Ascending aorta (tissue), 2 donors: Measurements from ENCODE around the gene CLEC4G. TPM values are rescaled to one million over a fixed set of nuclear protein-coding genes. Genes with fewer than 3 reads are reported as not detected.

Experiments used
- DNase-seq, 2 donors: peaks; one replicate each; pipeline ENCODE4 v3.0.0-alpha.2; 2019; ENCODE audit warnings: low spot score in 2 of 2
- H3K27ac ChIP-seq, 2 donors: fragments of 200-600 bp; sonication (generic); one replicate each; pipeline ENCODE4 v1.5.1; 2016 to 2017; ENCODE audit warnings: mild to moderate bottlenecking in 1 of 2
- H3K27me3 ChIP-seq: fragments of 200-600 bp; sonication (generic); one replicate; pipeline ENCODE4 v1.5.1; 2017
- H3K36me3 ChIP-seq, 2 donors: fragments of 200-600 bp; sonication (generic); one replicate each; pipeline ENCODE4 v1.5.1; 2016
- H3K4me1 ChIP-seq, 2 donors: fragments of 200-600 bp; sonication (generic); one replicate each; pipeline ENCODE4 v1.5.1; 2016 to 2017; ENCODE audit warnings: mild to moderate bottlenecking in 1 of 2
- H3K4me3 ChIP-seq, 2 donors: fragments of 200-600 bp; sonication (generic); one replicate each; pipeline ENCODE4 v1.5.1; 2016 to 2017; ENCODE audit warnings: mild to moderate bottlenecking in 1 of 2
- H3K9me3 ChIP-seq, 2 donors: fragments of 200-600 bp; sonication (generic); one replicate each; pipeline ENCODE4 v1.5.1; 2016
- intact Hi-C: fragments of 100-400 bp; cut with DNase I; formaldehyde crosslinking; loops from one replicate; pipeline ENCODE4 v1.15.1; 2023
- total RNA-seq: library from RNA; depleted of rRNA; stranded (reverse); fragments of >200 nt; gene quantifications from one replicate; pipeline ENCODE4 v1.1.0, GENCODE V29; 2016
- TF ChIP-seq, protein P1 (sequence below), 3 experiments: fragments of 200-600 bp in 2 of 3; fragments of 450-650 bp in 1 of 3; sonication (generic) in 2 of 3; IDR thresholded peaks; one replicate each; pipeline ENCODE4 v1.5.1; 2016 to 2019; ENCODE audit warnings: antibody characterized with exemption in 3 of 3, mild to moderate bottlenecking in 1 of 3, moderate library complexity in 1 of 3

Gene CLEC4G
- total RNA-seq, 1 donor from 2014 or later: 1.7 TPM

DNA sequence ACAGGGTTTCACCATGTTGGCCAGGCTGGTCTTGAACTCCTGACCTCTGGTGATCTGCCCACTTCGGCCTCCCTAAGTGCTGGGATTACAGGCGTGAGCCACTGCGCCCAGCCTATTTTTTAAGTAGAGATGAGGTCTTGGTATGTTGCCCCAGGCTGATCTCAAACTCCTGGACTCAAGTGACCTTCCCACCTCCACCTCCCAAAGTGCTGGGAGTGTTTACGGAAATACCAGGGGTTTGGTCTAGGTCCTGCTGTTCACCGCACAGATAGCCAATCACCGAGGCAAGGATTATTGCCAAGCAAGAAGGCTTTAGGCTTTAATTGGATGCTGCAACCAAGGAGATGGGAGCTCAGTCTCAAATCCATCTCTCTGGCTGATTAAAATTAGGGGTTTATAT lies 11.6 kb downstream of the CLEC4G start:
- Histone ChIP-seq H3K36me3 (no peaks in the 10 kb centered on the region), H3K27me3 (no peaks in the 10 kb centered on the region), H3K4me1 (no peaks in the 10 kb centered on the region), H3K9me3 (no peaks in the 10 kb centered on the region), H3K27ac (no peak overlapping the region), H3K4me3 (no peak overlapping the region)
- intact Hi-C loops: no loop called here
- DNase-seq: no peak
- TF ChIP-seq, protein P1, sequence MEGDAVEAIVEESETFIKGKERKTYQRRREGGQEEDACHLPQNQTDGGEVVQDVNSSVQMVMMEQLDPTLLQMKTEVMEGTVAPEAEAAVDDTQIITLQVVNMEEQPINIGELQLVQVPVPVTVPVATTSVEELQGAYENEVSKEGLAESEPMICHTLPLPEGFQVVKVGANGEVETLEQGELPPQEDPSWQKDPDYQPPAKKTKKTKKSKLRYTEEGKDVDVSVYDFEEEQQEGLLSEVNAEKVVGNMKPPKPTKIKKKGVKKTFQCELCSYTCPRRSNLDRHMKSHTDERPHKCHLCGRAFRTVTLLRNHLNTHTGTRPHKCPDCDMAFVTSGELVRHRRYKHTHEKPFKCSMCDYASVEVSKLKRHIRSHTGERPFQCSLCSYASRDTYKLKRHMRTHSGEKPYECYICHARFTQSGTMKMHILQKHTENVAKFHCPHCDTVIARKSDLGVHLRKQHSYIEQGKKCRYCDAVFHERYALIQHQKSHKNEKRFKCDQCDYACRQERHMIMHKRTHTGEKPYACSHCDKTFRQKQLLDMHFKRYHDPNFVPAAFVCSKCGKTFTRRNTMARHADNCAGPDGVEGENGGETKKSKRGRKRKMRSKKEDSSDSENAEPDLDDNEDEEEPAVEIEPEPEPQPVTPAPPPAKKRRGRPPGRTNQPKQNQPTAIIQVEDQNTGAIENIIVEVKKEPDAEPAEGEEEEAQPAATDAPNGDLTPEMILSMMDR (IDR thresholded peaks at IDR 0.05): no peak

DNA sequence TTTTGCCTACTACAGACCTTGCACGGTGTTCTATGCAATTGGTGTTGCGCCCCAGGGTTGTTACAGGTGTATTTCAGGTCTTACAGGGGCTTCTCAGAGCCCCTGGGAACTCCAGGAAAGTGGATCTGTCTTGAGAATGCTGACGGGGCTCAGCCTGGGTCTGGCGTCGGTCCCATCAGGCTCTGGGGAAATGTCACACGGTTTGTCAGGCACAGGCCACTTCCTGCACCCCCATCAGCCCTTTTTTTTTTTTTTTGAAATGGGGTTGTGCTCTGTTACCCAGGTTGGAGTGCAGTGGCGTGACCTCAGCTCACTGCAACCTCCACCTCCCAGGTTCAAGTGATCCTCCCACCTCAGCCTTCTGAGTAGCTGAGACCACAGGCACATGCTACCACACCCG lies 13.2 kb downstream of the CLEC4G start:
- TF ChIP-seq, protein P1 (IDR thresholded peaks at IDR 0.05): no peak
- H3K4me3 ChIP-seq: no peak overlapping the region
- H3K4me1 ChIP-seq: no peaks in the 10 kb centered on the region
- H3K27me3 ChIP-seq: no peaks in the 10 kb centered on the region
- DNase-seq: no peak
- no peaks in the 10 kb centered on the region for H3K9me3 ChIP-seq
- H3K27ac ChIP-seq: no peak overlapping the region
- no peaks in the 10 kb centered on the region for H3K36me3 ChIP-seq
- intact Hi-C loops: no loop called here

DNA sequence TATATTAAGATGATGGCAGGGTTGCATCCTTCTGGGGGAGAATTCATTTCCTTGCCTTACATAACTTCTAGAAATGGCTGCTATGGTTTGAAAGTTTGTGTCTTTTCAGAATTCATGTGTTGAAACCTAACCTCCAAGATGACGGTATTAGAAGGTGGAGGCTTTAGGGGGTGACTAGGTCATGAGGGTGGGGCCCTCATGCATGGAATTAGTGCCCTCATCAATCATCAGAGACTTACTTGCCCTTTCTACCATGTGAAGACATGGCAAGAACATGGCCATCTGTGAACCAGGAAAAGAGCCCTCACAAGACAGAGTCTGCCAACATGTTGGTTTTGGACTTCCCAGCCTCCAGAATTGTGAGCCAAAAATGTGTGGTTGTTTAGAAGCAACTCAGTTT lies 15.1 kb downstream of the CLEC4G start:
- Histone ChIP-seq H3K27me3 (no peaks in the 10 kb centered on the region), H3K27ac (no peak overlapping the region), H3K9me3 (no peaks in the 10 kb centered on the region), H3K4me1 (no peaks in the 10 kb centered on the region), H3K36me3 (no peaks in the 10 kb centered on the region), H3K4me3 (no peak overlapping the region)
- intact Hi-C loops: no loop called here
- no peak for DNase-seq
- TF ChIP-seq, protein P1 (IDR thresholded peaks at IDR 0.05): no peak

DNA sequence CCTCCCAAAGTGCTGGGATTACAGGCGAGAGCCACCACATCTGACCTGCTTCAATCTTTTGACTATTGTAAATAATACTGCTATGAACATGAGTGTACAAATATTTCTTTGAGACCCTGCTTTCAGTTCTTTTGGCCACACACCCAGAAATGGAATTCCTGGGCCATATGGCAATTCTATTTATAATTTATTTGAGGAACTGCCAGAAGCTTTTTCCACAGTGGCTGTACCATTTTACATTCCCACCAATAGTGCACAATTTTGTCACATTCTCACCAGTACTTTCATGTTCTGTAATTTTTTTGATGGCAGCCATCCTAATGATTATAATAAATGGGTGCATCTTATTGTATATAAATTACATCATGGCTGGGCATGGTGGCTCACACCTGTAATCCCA lies 16.2 kb downstream of the CLEC4G start:
- H3K27me3 ChIP-seq: no peaks in the 10 kb centered on the region
- no peak overlapping the region for H3K4me3 ChIP-seq
- no peak overlapping the region for H3K27ac ChIP-seq
- H3K9me3 ChIP-seq: no peaks in the 10 kb centered on the region
- intact Hi-C loops: no loop called here
- DNase-seq: no peak
- TF ChIP-seq, protein P1 (IDR thresholded peaks at IDR 0.05): no peak
- no peaks in the 10 kb centered on the region for H3K4me1 ChIP-seq
- no peaks in the 10 kb centered on the region for H3K36me3 ChIP-seq

DNA sequence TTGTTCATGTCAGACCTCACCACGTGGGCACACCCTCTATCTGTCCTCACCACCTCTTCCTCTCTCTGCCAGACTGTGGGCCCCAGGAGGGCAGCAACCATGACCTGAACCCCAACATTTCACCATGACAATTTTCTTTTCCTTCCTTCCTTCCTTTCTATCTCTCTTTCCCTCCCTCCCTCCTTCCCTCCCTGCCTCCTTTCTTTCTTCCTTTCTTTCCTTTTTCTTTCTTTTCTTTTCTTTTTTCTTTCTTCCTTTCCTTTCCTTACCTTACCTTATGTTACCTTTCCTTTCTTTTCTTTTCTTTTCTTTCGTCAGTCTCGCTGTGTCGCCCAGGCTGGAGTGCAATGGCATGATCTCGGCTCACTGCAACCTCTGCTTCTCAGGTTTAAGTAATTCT lies 21.3 kb downstream of the CLEC4G start:
- Histone ChIP-seq H3K4me1 (no peaks in the 10 kb centered on the region), H3K9me3 (no peaks in the 10 kb centered on the region), H3K27me3 (no peaks in the 10 kb centered on the region), H3K4me3 (no peak overlapping the region), H3K27ac (no peak overlapping the region), H3K36me3 (no peaks in the 10 kb centered on the region)
- TF ChIP-seq, protein P1 (IDR thresholded peaks at IDR 0.05): no peak
- DNase-seq: no peak
- intact Hi-C loops: no loop called here

DNA sequence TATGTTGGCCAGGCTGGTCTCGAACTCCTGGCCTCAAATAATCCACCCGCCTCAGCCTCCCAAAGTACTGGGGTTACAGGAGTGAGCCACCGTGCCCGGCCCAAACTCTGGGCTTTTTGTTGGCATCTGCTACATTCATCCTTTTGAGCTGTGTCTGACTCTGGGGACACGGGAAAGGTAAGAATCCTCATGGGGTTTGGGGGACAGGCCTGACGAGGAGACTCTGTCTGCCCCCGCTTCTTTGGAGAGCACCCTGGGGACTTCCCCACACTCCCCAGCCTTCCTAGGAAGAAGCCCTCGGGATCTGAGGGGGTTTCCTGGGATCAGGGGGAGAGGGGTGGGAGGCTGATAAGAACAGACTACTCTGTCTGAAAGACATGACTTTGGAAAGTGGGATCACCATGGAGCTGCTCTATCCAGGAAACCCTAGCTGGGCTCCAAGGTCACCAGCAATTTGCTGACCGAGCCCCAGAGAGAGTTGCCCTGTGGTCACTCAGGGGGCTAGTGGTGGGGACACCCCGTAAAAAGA lies 21.9 kb downstream of the CLEC4G start:
- intact Hi-C loops: no loop called here
- no peaks in the 10 kb centered on the region for H3K36me3 ChIP-seq
- no peaks in the 10 kb centered on the region for H3K27me3 ChIP-seq
- no peaks in the 10 kb centered on the region for H3K4me1 ChIP-seq
- H3K27ac ChIP-seq: no peak overlapping the region
- H3K9me3 ChIP-seq: no peaks in the 10 kb centered on the region
- no peak overlapping the region for H3K4me3 ChIP-seq
- TF ChIP-seq, protein P1 (IDR thresholded peaks at IDR 0.05): no peak
- DNase-seq: no peak
